H1 (cell line): ENCODE data around the gene CCDC117. TPM values are rescaled to one million over a fixed set of nuclear protein-coding genes. Genes with fewer than 3 reads are reported as not detected.

Experiments used
- CTCF ChIA-PET: fragments of 300-600 bp; sonication (Branson Sonifier 250); formaldehyde crosslinking; loops from one replicate; lab custom pipeline; 2021; ENCODE audit not compliant: partially characterized antibody; lab: Charles Lee
- POLR2A ChIA-PET: fragments of 300-600 bp; sonication (Branson Sonifier 250); formaldehyde crosslinking; loops from one replicate; lab custom pipeline; 2021; ENCODE audit warnings: inconsistent platforms; ENCODE audit not compliant: partially characterized antibody; lab: Charles Lee
- DNase-seq, 2 experiments: peaks; one replicate each; pipeline versions ENCODE4 v3.0.0 to v3.0.0-alpha.2; 2010 to 2022; ENCODE audit warnings: low spot score in 2 of 2, low read depth in 1 of 2, mixed read lengths in 1 of 2
- FAIRE-seq: peaks from 2 replicates; lab custom pipeline; 2011; peaks lifted over from hg19 to GRCh38; lab: Jason Lieb, UNC
- H2AFZ ChIP-seq: 2 replicates; pipeline ENCODE4 v1.8.1; 2012; ENCODE audit warnings: low read length, inconsistent platforms
- H2AK5ac ChIP-seq: 2 replicates; pipeline ENCODE4 v1.6.1; 2013; ENCODE audit warnings: low read depth, low read length
- H2BK120ac ChIP-seq: replicated peaks from 2 replicates; pipeline ENCODE3; 2013; ENCODE audit warnings: low read depth, low read length, inconsistent platforms
- H2BK12ac ChIP-seq: 2 replicates; pipeline ENCODE4 v1.6.1; 2013; ENCODE audit warnings: low read depth, low read length
- H2BK15ac ChIP-seq: 2 replicates; pipeline ENCODE4 v1.6.1; 2013; ENCODE audit warnings: low read length
- H2BK20ac ChIP-seq: 2 replicates; pipeline ENCODE4 v1.6.1; 2013; ENCODE audit warnings: low read length
- H2BK5ac ChIP-seq: 2 replicates; pipeline ENCODE4 v1.6.1; 2013; ENCODE audit warnings: low read depth, low read length
- H3K14ac ChIP-seq: 2 replicates; pipeline ENCODE4 v1.6.1; 2013; ENCODE audit warnings: inconsistent platforms; ENCODE audit not compliant: insufficient read length
- H3K18ac ChIP-seq: 2 replicates; pipeline ENCODE4 v1.6.1; 2013; ENCODE audit warnings: low read length; ENCODE audit errors: extremely low read depth
- H3K23ac ChIP-seq: 2 replicates; pipeline ENCODE4 v1.6.1; 2013; ENCODE audit warnings: inconsistent platforms; ENCODE audit not compliant: insufficient read length
- H3K23me2 ChIP-seq: 2 replicates; pipeline ENCODE4 v1.6.1; 2013; ENCODE audit warnings: low read depth, low read length
- H3K27ac ChIP-seq: 2 replicates; pipeline ENCODE4 v1.6.1; 2011; ENCODE audit warnings: low read depth, low read length, inconsistent platforms
- H3K27me3 ChIP-seq, 4 experiments: replicated peaks in 1 of 4; 1 replicate in 1 of 4; 2 replicates in 3 of 4; pipeline versions ENCODE4 v1.6.1 to v1.8.1; 2011 to 2013; ENCODE audit warnings: low read length in 3 of 4, mild to moderate bottlenecking in 3 of 4, inconsistent platforms in 2 of 4, mixed read lengths in 2 of 4, moderate library complexity in 1 of 4; ENCODE audit not compliant: control insufficient read depth in 3 of 4, insufficient read depth in 3 of 4; ENCODE audit errors: extremely low read depth in 1 of 4
- H3K36me3 ChIP-seq, 4 experiments: 2 replicates each; pipeline versions ENCODE4 v1.6.1 to v1.8.1; 2011 to 2013; ENCODE audit warnings: mild to moderate bottlenecking in 4 of 4, low read length in 3 of 4, moderate library complexity in 2 of 4, control low read depth in 1 of 4, inconsistent platforms in 1 of 4; ENCODE audit not compliant: insufficient read depth in 4 of 4, control insufficient read depth in 2 of 4
- H3K4ac ChIP-seq: replicated peaks from 2 replicates; pipeline ENCODE3; 2013; ENCODE audit warnings: low read length, low read depth, mixed read lengths, inconsistent platforms; ENCODE audit not compliant: insufficient read length
- H3K4me1 ChIP-seq, 4 experiments: replicated peaks in 1 of 4; 1 replicate in 1 of 4; 2 replicates in 3 of 4; pipeline versions ENCODE4 v1.6.1 to v1.8.1; 2011 to 2013; ENCODE audit warnings: low read length in 3 of 4, inconsistent platforms in 2 of 4, mixed read lengths in 1 of 4; ENCODE audit not compliant: insufficient read depth in 4 of 4, control insufficient read depth in 3 of 4
- H3K4me2 ChIP-seq, 2 experiments: 2 replicates each; pipeline versions ENCODE4 v1.6.1 to v1.8.1; 2011 to 2013; ENCODE audit warnings: low read depth in 2 of 2, low read length in 2 of 2, control low read depth in 1 of 2, inconsistent platforms in 1 of 2, mild to moderate bottlenecking in 1 of 2; ENCODE audit not compliant: insufficient read depth in 1 of 2
- H3K4me3 ChIP-seq, 4 experiments: fragments of 200-600, 300-600 bp in 1 of 4; sonication (generic), shearing (Covaris generic), sonication (Bioruptor Twin) in 1 of 4; 2 replicates each; pipeline versions ENCODE4 v1.5.1 to v1.8.1; 2011 to 2016; ENCODE audit warnings: low read length in 4 of 4, low read depth in 3 of 4, control low read depth in 2 of 4, inconsistent platforms in 2 of 4, mild to moderate bottlenecking in 2 of 4, mixed read lengths in 1 of 4, moderate library complexity in 1 of 4; ENCODE audit not compliant: insufficient read depth in 2 of 4; ENCODE audit errors: extremely low read depth in 1 of 4
- H3K56ac ChIP-seq: replicated peaks from 2 replicates; pipeline ENCODE3; 2013; ENCODE audit warnings: low read depth, mild to moderate bottlenecking, mixed read lengths, low read length, inconsistent platforms; ENCODE audit not compliant: insufficient read length
- H3K79me1 ChIP-seq: 2 replicates; pipeline ENCODE4 v1.6.1; 2013; ENCODE audit warnings: low read depth, low read length, control low read depth
- H3K79me2 ChIP-seq, 2 experiments: 2 replicates each; pipeline versions ENCODE4 v1.6.1 to v1.8.1; 2012 to 2013; ENCODE audit warnings: low read length in 2 of 2, mild to moderate bottlenecking in 2 of 2, inconsistent platforms in 1 of 2; ENCODE audit not compliant: insufficient read depth in 2 of 2, control insufficient read depth in 1 of 2
- H3K9ac ChIP-seq, 4 experiments: replicated peaks in 1 of 4; 1 replicate in 1 of 4; 2 replicates in 3 of 4; pipeline versions ENCODE4 v1.6.1 to v1.8.1; 2011 to 2013; ENCODE audit warnings: low read depth in 3 of 4, low read length in 3 of 4, control low read depth in 2 of 4, mild to moderate bottlenecking in 2 of 4, moderate library complexity in 2 of 4, inconsistent platforms in 1 of 4; ENCODE audit errors: extremely low read depth in 1 of 4
- H3K9me3 ChIP-seq, 2 experiments: 2 replicates each; pipeline versions ENCODE4 v1.6.1 to v1.8.1; 2012 to 2013; ENCODE audit warnings: mild to moderate bottlenecking in 2 of 2, moderate library complexity in 2 of 2, control low read depth in 1 of 2, inconsistent platforms in 1 of 2, low read depth in 1 of 2, low read length in 1 of 2, mixed read lengths in 1 of 2; ENCODE audit not compliant: insufficient read depth in 2 of 2
- H4K20me1 ChIP-seq, 2 experiments: replicated peaks in 1 of 2; 2 replicates each; pipeline versions ENCODE3 to v1.8.1; 2011 to 2013; ENCODE audit warnings: inconsistent platforms in 2 of 2, low read length in 2 of 2, mild to moderate bottlenecking in 1 of 2; ENCODE audit not compliant: insufficient read depth in 2 of 2, control insufficient read depth in 1 of 2
- H4K5ac ChIP-seq: 2 replicates; pipeline ENCODE4 v1.6.1; 2013; ENCODE audit warnings: low read length, low read depth, mixed read lengths, inconsistent platforms; ENCODE audit not compliant: insufficient read length
- H4K8ac ChIP-seq: 2 replicates; pipeline ENCODE4 v1.8.0; 2013; ENCODE audit warnings: mild to moderate bottlenecking, moderate library complexity, low read length, inconsistent platforms; ENCODE audit not compliant: insufficient read depth; ENCODE audit errors: extremely low read depth
- H4K91ac ChIP-seq: replicated peaks from 2 replicates; pipeline ENCODE3; 2013; ENCODE audit warnings: low read length, mixed read lengths, inconsistent platforms; ENCODE audit not compliant: insufficient read length
- CREB1 ChIP-seq: IDR thresholded peaks from 2 replicates; pipeline ENCODE4 v1.6.1; 2012; ENCODE audit warnings: inconsistent platforms
- GABPA ChIP-seq: IDR thresholded peaks from 2 replicates; pipeline ENCODE4 v1.6.1; 2011; ENCODE audit warnings: mild to moderate bottlenecking, low read length, moderate library complexity, borderline replicate concordance; ENCODE audit not compliant: insufficient read depth
- POU5F1 ChIP-seq: IDR thresholded peaks from 2 replicates; pipeline ENCODE4 v1.6.1; 2011; ENCODE audit warnings: low read depth, mild to moderate bottlenecking, low read length, moderate library complexity
- RAD21 ChIP-seq, 2 experiments: IDR thresholded peaks in 1 of 2; conservative IDR thresholded peaks in 1 of 2; 2 replicates each; pipeline ENCODE4 v1.6.1; 2011; ENCODE audit warnings: low read depth in 2 of 2, low read length in 2 of 2, improper control_type of control experiment in 1 of 2, inconsistent platforms in 1 of 2, mild to moderate bottlenecking in 1 of 2, moderate library complexity in 1 of 2
- WGBS, 2 experiments: shearing (Covaris generic) in 1 of 2; methylation state at CpG; one replicate each; pipeline versions ENCODE4 v1.1.6 to v1.1.7; 2013 to 2015; ENCODE audit warnings: low lambda C conversion rate in 2 of 2, mixed read lengths in 2 of 2, inconsistent platforms in 1 of 2, low coverage in 1 of 2, missing lambda C conversion rate in 1 of 2; ENCODE audit not compliant: insufficient replicate concordance in 2 of 2, insufficient coverage in 1 of 2, insufficient read length in 1 of 2; ENCODE audit errors: extremely low coverage in 1 of 2, missing lambda C conversion rate in 1 of 2; 5-methylcytosine and 5-hydroxymethylcytosine counted together
- polyA plus RNA-seq, 7 experiments: library from polyadenylated mRNA; depleted of rRNA in 3 of 7; stranded (reverse) in 5 of 7; unstranded in 2 of 7; fragments of >200 nt in 5 of 7; fragments of 200-250 nt in 2 of 7; gene quantifications; 1 replicate in 5 of 7; 2 replicates in 1 of 7; 4 replicates in 1 of 7; pipeline versions ENCODE4 v1.2.1 to v1.2.3, GENCODE V29; 2011 to 2013; ENCODE audit warnings: missing spikeins in 2 of 7, mixed read lengths in 2 of 7
- total RNA-seq: library from RNA; stranded (reverse); fragmentation: NEBNext Ultra II Directional; extraction: Animal tissue kit (Norgen Biotek cat#: 25700); gene quantifications from 2 replicates; pipeline ENCODE4 v1.2.1, GENCODE V29; 2021
- TF ChIP-seq, protein P1 (sequence below), 3 experiments: IDR thresholded peaks; 1 replicate in 2 of 3; 2 replicates in 1 of 3; pipeline versions ENCODE4 v1.5.1 to v1.6.1; 2011; ENCODE audit warnings: low read length in 3 of 3, mild to moderate bottlenecking in 3 of 3, inconsistent platforms in 2 of 3, low read depth in 1 of 3, moderate library complexity in 1 of 3; ENCODE audit not compliant: insufficient read depth in 1 of 3; ENCODE audit errors: control extremely low read depth in 1 of 3

The CCDC117 gene
- total and polyA plus RNA-seq, 2 of the 8 experiments (the other 6 are each of a cell fraction or from before 2014, with no cell fraction given): 9.1 to 43.1 TPM

DNA sequence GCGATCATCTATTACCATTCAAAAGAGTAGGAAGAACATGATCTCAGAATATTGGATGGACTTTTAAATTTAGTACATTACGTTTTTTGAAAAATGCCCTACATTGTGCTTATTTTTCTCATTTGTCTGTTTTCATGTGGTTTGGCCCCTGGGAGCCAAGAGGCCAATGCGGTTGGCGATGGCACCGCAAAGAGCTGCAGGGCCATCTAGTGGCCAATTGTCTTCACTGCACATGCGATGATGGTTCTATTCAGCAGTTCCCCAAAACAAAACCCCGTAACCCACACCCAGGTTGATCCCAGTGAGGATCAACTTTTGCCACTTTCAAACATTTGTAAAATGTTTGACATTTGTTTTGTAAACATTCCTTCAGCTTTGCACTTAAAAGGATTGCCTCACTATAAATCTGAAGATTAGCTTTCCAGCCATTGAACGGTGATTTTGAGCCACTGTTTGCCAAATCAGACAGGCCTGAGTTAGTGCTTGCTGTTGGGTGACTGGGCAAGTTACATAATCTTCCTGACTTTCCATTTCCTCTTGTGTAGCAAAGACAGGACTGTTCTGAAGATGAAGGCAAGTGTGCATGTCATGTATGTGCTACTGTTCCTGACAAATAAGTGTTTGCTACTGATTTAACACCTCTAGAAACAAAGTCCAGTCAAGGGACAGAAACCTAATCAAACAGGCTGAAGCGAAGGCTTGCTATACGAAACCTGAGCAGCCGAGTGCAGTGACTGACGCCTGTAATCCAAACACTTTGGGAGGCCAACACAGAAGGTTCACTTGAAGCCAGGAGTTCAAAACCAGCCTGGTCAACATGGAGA is 57.1 kb downstream of the CCDC117 start:
- Histone ChIP-seq H2BK20ac (no peak overlapping the region), H3K79me1 (no peaks in the 10 kb centered on the region), H2BK120ac (no peak overlapping the region), H3K27me3 (no peaks in the 10 kb centered on the region), H3K56ac (no peak overlapping the region), H2BK5ac (no peak overlapping the region), H4K20me1 (no peaks in the 10 kb centered on the region), H3K27ac (no peak overlapping the region), H3K23ac (no peak overlapping the region), H3K23me2 (peaks cover 5% of the 10 kb centered on the region; the same call in 1 of the 2 replicates), H3K79me2 (no peaks in the 10 kb centered on the region), H4K8ac (no peak overlapping the region), H3K14ac (no peak overlapping the region), H3K9me3 (no peaks in the 10 kb centered on the region), H3K9ac (no peak overlapping the region), H2AK5ac (no peak overlapping the region; the same call in 1 of the 2 replicates), H2BK15ac (no peak overlapping the region; the same call in 1 of the 2 replicates), H3K4me3 (no peak overlapping the region), H3K4me1 (no peaks in the 10 kb centered on the region; a peak in 1 of 7 replicates), H3K4me2 (no peak overlapping the region), H3K4ac (no peak overlapping the region), H4K91ac (no peak overlapping the region), H2AFZ (no peak overlapping the region), H4K5ac (no peak overlapping the region), H3K18ac (no peak overlapping the region), H3K36me3 (no peaks in the 10 kb centered on the region), H2BK12ac (no peak overlapping the region)
- FAIRE-seq (peak; percentile 92), DNase-seq (peak; percentile 25 to 87)
- TF ChIP-seq CREB1 (no peak), POU5F1 (no peak), GABPA (0 out of 2 replicates have a peak, but pooled peaks have one; percentile 27), RAD21 (IDR thresholded peaks at IDR 0.05 in 1 of 2, conservative IDR thresholded peaks at IDR 0.05 in 1 of 2; ENCODE audit: low read depth in 2 of 2, low read length in 2 of 2) (peak; percentile 98 to 99)
- TF ChIP-seq, protein P1, sequence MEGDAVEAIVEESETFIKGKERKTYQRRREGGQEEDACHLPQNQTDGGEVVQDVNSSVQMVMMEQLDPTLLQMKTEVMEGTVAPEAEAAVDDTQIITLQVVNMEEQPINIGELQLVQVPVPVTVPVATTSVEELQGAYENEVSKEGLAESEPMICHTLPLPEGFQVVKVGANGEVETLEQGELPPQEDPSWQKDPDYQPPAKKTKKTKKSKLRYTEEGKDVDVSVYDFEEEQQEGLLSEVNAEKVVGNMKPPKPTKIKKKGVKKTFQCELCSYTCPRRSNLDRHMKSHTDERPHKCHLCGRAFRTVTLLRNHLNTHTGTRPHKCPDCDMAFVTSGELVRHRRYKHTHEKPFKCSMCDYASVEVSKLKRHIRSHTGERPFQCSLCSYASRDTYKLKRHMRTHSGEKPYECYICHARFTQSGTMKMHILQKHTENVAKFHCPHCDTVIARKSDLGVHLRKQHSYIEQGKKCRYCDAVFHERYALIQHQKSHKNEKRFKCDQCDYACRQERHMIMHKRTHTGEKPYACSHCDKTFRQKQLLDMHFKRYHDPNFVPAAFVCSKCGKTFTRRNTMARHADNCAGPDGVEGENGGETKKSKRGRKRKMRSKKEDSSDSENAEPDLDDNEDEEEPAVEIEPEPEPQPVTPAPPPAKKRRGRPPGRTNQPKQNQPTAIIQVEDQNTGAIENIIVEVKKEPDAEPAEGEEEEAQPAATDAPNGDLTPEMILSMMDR (IDR thresholded peaks at IDR 0.05; ENCODE audit: control extremely low read depth in 1 of 3, insufficient read depth in 1 of 3, low read depth in 1 of 3, low read length in 3 of 3): peak; percentile 89 to 97 (median 93)
- ChIA-PET CTCF (interaction anchor here (0.6 to 5.0 kb wide), 40 partner anchors 8 to 781 kb away, joined by 3 to 64 read pairs (median 4); partner anchors contain the start of genes CHEK2 and HSCB), POLR2A (interaction anchor here (0.6 to 5.0 kb wide), 4 partner anchors 10 to 810 kb away, joined by 3 to 27 read pairs (median 5); partner anchors contain the start of gene XBP1)
- 54% methylated on average over 12 of the region's 12 CpGs; no CpG with 5 or more reads in 1 of the 2 experiments for WGBS, 2 experiments
